Trophoblast cell (in vitro differentiated cells and primary cell): ENCODE data around the gene MAML3.

ENCODE experiments used
- DNase-seq, 2 donors: peaks; one replicate each; pipeline ENCODE4 v3.0.0-alpha.2; 2016
- H2AFZ ChIP-seq: 2 replicates; pipeline ENCODE4 v1.6.1; 2013; ENCODE audit warnings: low read length, moderate library complexity, mild to moderate bottlenecking; ENCODE audit not compliant: insufficient read depth, poor library complexity
- H2AK5ac ChIP-seq: 2 replicates; pipeline ENCODE4 v1.6.1; 2013; ENCODE audit warnings: mild to moderate bottlenecking, low read length
- H2BK120ac ChIP-seq: 2 replicates; pipeline ENCODE4 v1.6.1; 2013; ENCODE audit warnings: low read length, mild to moderate bottlenecking, moderate library complexity; ENCODE audit not compliant: insufficient read depth, poor library complexity
- H2BK12ac ChIP-seq: 2 replicates; pipeline ENCODE4 v1.6.1; 2013; ENCODE audit warnings: mild to moderate bottlenecking, low read length, moderate library complexity
- H2BK5ac ChIP-seq: 2 replicates; pipeline ENCODE4 v1.6.1; 2013; ENCODE audit warnings: low read length, low read depth, moderate library complexity, mild to moderate bottlenecking; ENCODE audit not compliant: poor library complexity
- H3K14ac ChIP-seq: 2 replicates; pipeline ENCODE4 v1.6.1; 2013; ENCODE audit warnings: mild to moderate bottlenecking, low read length
- H3K18ac ChIP-seq: 2 replicates; pipeline ENCODE4 v1.6.1; 2013; ENCODE audit warnings: mild to moderate bottlenecking, low read length
- H3K23ac ChIP-seq: 2 replicates; pipeline ENCODE4 v1.6.1; 2013; ENCODE audit warnings: low read length
- H3K27ac ChIP-seq: 2 replicates; pipeline ENCODE4 v1.5.1; 2013; ENCODE audit warnings: low read depth, mild to moderate bottlenecking, inconsistent platforms, low read length, moderate library complexity
- H3K27me3 ChIP-seq: 2 replicates; pipeline ENCODE4 v1.6.1; 2013; ENCODE audit warnings: inconsistent platforms, mild to moderate bottlenecking, low read length, moderate library complexity; ENCODE audit not compliant: insufficient read depth
- H3K36me3 ChIP-seq, 2 experiments: 1 replicate in 1 of 2; 2 replicates in 1 of 2; pipeline ENCODE4 v1.6.1; 2013; ENCODE audit warnings: low read length in 2 of 2, mild to moderate bottlenecking in 2 of 2, moderate library complexity in 1 of 2; ENCODE audit not compliant: insufficient read depth in 2 of 2, control insufficient read depth in 1 of 2
- H3K4ac ChIP-seq: 2 replicates; pipeline ENCODE4 v1.6.1; 2013; ENCODE audit warnings: low read depth, mild to moderate bottlenecking, low read length, moderate library complexity
- H3K4me1 ChIP-seq, 2 experiments: 1 replicate in 1 of 2; 2 replicates in 1 of 2; pipeline ENCODE4 v1.6.1; 2013; ENCODE audit warnings: low read length in 2 of 2, mild to moderate bottlenecking in 2 of 2, moderate library complexity in 1 of 2; ENCODE audit not compliant: insufficient read depth in 2 of 2, control insufficient read depth in 1 of 2
- H3K4me2 ChIP-seq: 2 replicates; pipeline ENCODE4 v1.6.1; 2013; ENCODE audit warnings: inconsistent platforms, mild to moderate bottlenecking, low read length, moderate library complexity
- H3K4me3 ChIP-seq: 2 replicates; pipeline ENCODE4 v1.5.1; 2013; ENCODE audit warnings: mild to moderate bottlenecking, low read depth, low read length, inconsistent platforms
- H3K79me1 ChIP-seq: one replicate; pipeline ENCODE4 v1.6.1; 2013; ENCODE audit warnings: low read length
- H3K79me2 ChIP-seq: 2 replicates; pipeline ENCODE4 v1.6.1; 2013; ENCODE audit warnings: low read length, mild to moderate bottlenecking; ENCODE audit not compliant: control insufficient read depth, insufficient read depth, poor library complexity
- H3K9ac ChIP-seq: 2 replicates; pipeline ENCODE4 v1.6.1; 2013; ENCODE audit warnings: mild to moderate bottlenecking, low read length
- H3K9me3 ChIP-seq: 2 replicates; pipeline ENCODE4 v1.6.1; 2013; ENCODE audit warnings: low read depth, mild to moderate bottlenecking, control low read depth, inconsistent platforms, low read length; ENCODE audit not compliant: insufficient read depth
- H4K12ac ChIP-seq: 2 replicates; pipeline ENCODE4 v1.6.1; 2013; ENCODE audit warnings: low read depth, mild to moderate bottlenecking, low read length, moderate library complexity
- H4K8ac ChIP-seq: 2 replicates; pipeline ENCODE4 v1.6.1; 2013; ENCODE audit warnings: low read depth, mild to moderate bottlenecking, low read length, moderate library complexity
- H4K91ac ChIP-seq: one replicate; pipeline ENCODE4 v1.6.1; 2013; ENCODE audit warnings: low read depth, mild to moderate bottlenecking, low read length, moderate library complexity
- WGBS: extraction: QIAGEN DNeasy Blood & Tissue Kit; methylation state at CpG from one replicate; pipeline ENCODE4 v1.1.7; 2013; ENCODE audit warnings: missing lambda C conversion rate; ENCODE audit not compliant: insufficient read length, insufficient coverage; ENCODE audit errors: extremely low coverage; 5-methylcytosine and 5-hydroxymethylcytosine counted together

The MAML3 gene

GRCh38 chr4:139777757-139778156 lies 376.2 kb downstream of the MAML3 start:
- no peak overlapping the region for H3K14ac ChIP-seq
- DNase-seq: no peak
- H2BK12ac ChIP-seq: peak overlapping the region; percentile 23
- no peak overlapping the region for H3K18ac ChIP-seq
- H3K23ac ChIP-seq: no peak overlapping the region
- H3K9ac ChIP-seq: no peak overlapping the region
- no peak overlapping the region for H2BK5ac ChIP-seq
- H4K91ac ChIP-seq: no peak overlapping the region
- no peaks in the 10 kb centered on the region for H3K27me3 ChIP-seq
- no peak overlapping the region for H4K12ac ChIP-seq
- no peak overlapping the region for H2AK5ac ChIP-seq
- H2BK120ac ChIP-seq: no peak overlapping the region
- H3K4ac ChIP-seq: no peak overlapping the region
- H3K79me2 ChIP-seq: no peaks in the 10 kb centered on the region
- H3K4me1 ChIP-seq: peaks cover 4 to 8% of the 10 kb centered on the region in 2 experiments
- no peaks in the 10 kb centered on the region for H3K36me3 ChIP-seq
- peaks cover 2% of the 10 kb centered on the region for H3K79me1 ChIP-seq
- no peaks in the 10 kb centered on the region for H3K9me3 ChIP-seq
- H3K4me3 ChIP-seq: no peak overlapping the region
- H4K8ac ChIP-seq: no peak overlapping the region
- H2AFZ ChIP-seq: no peak overlapping the region
- H3K4me2 ChIP-seq: no peak overlapping the region
- H3K27ac ChIP-seq: no peak overlapping the region
- no CpG with 5 or more reads among the region's 3 CpGs for WGBS

GRCh38 chr4:139776235-139776634 lies 377.7 kb downstream of the MAML3 start:
- Histone ChIP-seq H4K12ac (no peak overlapping the region), H4K8ac (no peak overlapping the region), H3K23ac (no peak overlapping the region), H3K4me1 (peaks cover 4 to 8% of the 10 kb centered on the region in 2 experiments), H2AFZ (no peak overlapping the region), H2AK5ac (no peak overlapping the region), H3K36me3 (no peaks in the 10 kb centered on the region), H3K9me3 (no peaks in the 10 kb centered on the region), H3K18ac (no peak overlapping the region), H3K4me2 (no peak overlapping the region), H3K27me3 (no peaks in the 10 kb centered on the region), H3K79me1 (peaks cover 2% of the 10 kb centered on the region), H4K91ac (no peak overlapping the region), H3K9ac (no peak overlapping the region), H2BK120ac (no peak overlapping the region), H3K79me2 (no peaks in the 10 kb centered on the region), H2BK12ac (peak overlapping the region; percentile 52), H3K14ac (peak overlapping the region; percentile 40), H3K27ac (peak overlapping the region; percentile 18), H3K4me3 (no peak overlapping the region), H3K4ac (no peak overlapping the region), H2BK5ac (peak overlapping the region; percentile 2)
- no CpG with 5 or more reads among the region's 4 CpGs for WGBS
- DNase-seq: no peak

- H3K4me3 ChIP-seq: no peak overlapping the region
- no CpG with 5 or more reads among the region's 6 CpGs for WGBS
- no peak overlapping the region for H4K12ac ChIP-seq
- no peak overlapping the region for H4K8ac ChIP-seq
- no peak overlapping the region for H3K4me2 ChIP-seq
- no peak overlapping the region for H3K9ac ChIP-seq
- H4K91ac ChIP-seq: no peak overlapping the region
- no peak overlapping the region for H3K14ac ChIP-seq
- H3K36me3 ChIP-seq: no peaks in the 10 kb centered on the region
- H3K79me2 ChIP-seq: no peaks in the 10 kb centered on the region
- H3K4ac ChIP-seq: no peak overlapping the region
- no peaks in the 10 kb centered on the region for H3K9me3 ChIP-seq
- H3K23ac ChIP-seq: no peak overlapping the region
- H3K79me1 ChIP-seq: peaks cover 2% of the 10 kb centered on the region
- H2AFZ ChIP-seq: no peak overlapping the region
- H2BK5ac ChIP-seq: no peak overlapping the region
- H2AK5ac ChIP-seq: no peak overlapping the region
- H3K27me3 ChIP-seq: no peaks in the 10 kb centered on the region
- no peak for DNase-seq
- no peak overlapping the region for H3K18ac ChIP-seq
- H2BK12ac ChIP-seq: no peak overlapping the region
- peaks cover 4 to 8% of the 10 kb centered on the region in 2 experiments for H3K4me1 ChIP-seq
- no peak overlapping the region for H3K27ac ChIP-seq
- H2BK120ac ChIP-seq: no peak overlapping the region
Measured at GRCh38 chr4:139774759-139775487, 379.1 kb downstream of the MAML3 start.

GRCh38 chr4:139773560-139774318 lies 380.2 kb downstream of the MAML3 start:
- H3K9me3 ChIP-seq: no peaks in the 10 kb centered on the region
- H3K23ac ChIP-seq: no peak overlapping the region
- no peak overlapping the region for H2AFZ ChIP-seq
- no peak overlapping the region for H4K8ac ChIP-seq
- WGBS: no CpG with 5 or more reads among the region's 6 CpGs
- H3K18ac ChIP-seq: no peak overlapping the region
- no peak overlapping the region for H3K27ac ChIP-seq
- H4K91ac ChIP-seq: no peak overlapping the region
- H3K79me2 ChIP-seq: no peaks in the 10 kb centered on the region
- H3K27me3 ChIP-seq: no peaks in the 10 kb centered on the region
- no peak overlapping the region for H3K9ac ChIP-seq
- no peak overlapping the region for H3K4me2 ChIP-seq
- no peak overlapping the region for H4K12ac ChIP-seq
- no peak overlapping the region for H2BK12ac ChIP-seq
- no peak for DNase-seq
- no peak overlapping the region for H3K4me3 ChIP-seq
- no peak overlapping the region for H2BK5ac ChIP-seq
- peaks cover 2% of the 10 kb centered on the region for H3K79me1 ChIP-seq
- no peak overlapping the region for H3K14ac ChIP-seq
- peaks cover 4 to 8% of the 10 kb centered on the region in 2 experiments for H3K4me1 ChIP-seq
- H3K36me3 ChIP-seq: peaks cover 0 to 1% of the 10 kb centered on the region in 2 experiments
- no peak overlapping the region for H3K4ac ChIP-seq
- H2AK5ac ChIP-seq: no peak overlapping the region
- H2BK120ac ChIP-seq: no peak overlapping the region
